GM21447 (cell line): Measurements from ENCODE around the gene CAPN15.

Experiments
- ATAC-seq: cut with Tn5 transposase; IDR thresholded peaks from one replicate; pipeline ENCODE4 v1.9.1; 2021; ENCODE audit not compliant: unreplicated experiment

CAPN15 gene

GRCh38 chr16:560204-560700 lies 32.7 kb downstream of the CAPN15 start, which contains the start of gene PRR35:
Gene PRR35, plus strand, starts transcription at chr16:560394. Its CDS starts 2,901 bp downstream, at chr16:563295.
- no peak for ATAC-seq

DNA sequence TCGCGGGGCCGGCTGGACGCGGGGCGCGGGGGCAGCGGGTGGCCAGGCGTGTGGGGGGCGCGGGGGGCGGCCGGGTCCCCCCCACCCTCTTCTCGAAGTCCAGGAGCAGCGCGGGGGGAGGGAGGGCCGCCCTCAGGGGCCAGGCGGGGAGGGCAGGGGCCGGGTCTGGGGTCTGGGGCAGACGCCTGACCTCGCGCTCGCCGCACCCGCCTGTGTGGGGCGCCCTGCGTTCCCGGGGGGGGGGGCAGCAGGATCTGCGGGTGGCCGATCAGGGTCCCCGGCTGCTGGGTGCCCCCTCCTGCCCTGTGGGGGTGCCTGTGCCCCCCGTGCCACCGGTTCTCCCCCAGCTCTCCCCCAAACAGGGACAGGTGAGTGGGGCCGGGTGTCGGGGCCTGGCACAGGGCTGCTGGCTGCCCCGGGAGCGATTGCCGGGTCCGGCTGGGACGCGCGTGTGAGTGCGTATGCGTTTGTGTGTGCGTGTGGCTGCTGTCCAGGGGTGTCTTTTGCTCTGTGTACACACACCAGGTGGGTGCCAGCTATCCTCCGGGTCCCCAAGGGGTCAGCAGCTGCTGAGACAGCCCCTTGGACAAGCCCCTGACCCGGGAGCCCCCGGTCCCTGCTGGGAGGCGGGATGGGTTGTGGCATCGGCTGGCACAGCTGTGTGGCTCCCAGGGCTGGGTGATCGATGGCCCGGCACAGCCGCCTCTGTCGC lies 33.3 kb downstream of the CAPN15 start:
- no peak for ATAC-seq

DNA sequence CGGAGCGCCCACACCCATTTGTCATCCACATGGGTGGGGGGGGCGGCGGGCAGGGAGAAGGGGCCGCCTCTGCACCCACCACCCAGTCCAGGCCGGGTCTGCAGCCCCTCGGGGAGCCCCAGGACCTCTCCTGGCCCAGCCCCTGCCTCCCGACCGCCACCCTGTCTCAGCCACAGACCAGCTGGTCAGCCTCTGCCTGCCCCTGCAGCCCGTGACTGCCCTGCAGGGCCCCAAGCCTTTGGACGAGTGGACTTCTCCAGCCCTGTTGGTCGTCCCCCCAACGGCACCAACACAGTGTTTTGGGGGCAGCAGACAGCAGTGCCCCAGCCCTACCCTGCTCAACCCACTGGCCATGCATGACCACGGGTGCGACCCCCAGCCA lies 33.9 kb downstream of the CAPN15 start:
- no peak for ATAC-seq

DNA sequence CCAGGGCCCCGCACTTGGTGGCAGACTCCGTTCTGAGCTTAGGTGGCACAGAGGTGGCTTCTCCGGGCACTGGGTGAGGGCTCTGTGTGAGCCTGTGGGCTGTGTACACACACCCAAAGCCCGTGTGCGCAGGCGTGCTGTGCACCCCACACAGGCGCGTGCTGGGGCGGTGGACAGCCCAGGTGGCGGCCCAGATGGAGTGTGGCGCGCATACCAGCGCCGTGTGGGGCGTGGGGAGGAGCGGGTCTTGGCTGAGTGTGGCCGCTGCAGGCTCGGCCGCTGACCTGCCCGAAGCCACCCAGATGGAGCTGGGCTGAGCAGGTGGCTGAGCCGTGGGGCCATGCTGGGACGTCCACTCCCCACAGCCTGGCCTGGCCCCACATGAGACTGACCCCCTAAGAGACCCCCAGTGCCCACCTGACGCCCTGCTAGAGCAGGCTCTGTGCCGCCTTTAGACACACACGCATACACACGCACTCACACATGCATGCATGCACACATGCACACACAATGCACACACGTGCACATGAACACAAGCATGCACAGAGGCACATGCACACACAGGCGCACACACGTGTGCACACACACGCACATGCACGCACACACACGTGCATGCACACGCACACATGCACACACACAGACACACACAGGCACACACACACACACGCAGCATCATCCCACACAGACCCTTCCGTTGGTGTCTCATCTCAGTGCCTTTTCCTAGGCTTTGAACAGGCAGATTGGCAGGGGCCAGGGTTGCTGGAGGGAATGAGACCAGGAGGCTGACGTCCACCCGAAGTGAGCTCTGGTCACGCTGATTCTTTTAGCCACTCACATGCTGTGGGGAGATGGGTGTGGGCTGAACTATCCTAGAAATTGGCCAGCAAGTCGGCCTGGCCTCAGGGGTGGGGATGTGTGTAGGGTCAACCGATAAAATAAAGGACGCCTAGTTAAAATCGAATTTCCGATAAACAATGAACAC lies 34.7 kb downstream of the CAPN15 start:
- ATAC-seq, result no peak

DNA sequence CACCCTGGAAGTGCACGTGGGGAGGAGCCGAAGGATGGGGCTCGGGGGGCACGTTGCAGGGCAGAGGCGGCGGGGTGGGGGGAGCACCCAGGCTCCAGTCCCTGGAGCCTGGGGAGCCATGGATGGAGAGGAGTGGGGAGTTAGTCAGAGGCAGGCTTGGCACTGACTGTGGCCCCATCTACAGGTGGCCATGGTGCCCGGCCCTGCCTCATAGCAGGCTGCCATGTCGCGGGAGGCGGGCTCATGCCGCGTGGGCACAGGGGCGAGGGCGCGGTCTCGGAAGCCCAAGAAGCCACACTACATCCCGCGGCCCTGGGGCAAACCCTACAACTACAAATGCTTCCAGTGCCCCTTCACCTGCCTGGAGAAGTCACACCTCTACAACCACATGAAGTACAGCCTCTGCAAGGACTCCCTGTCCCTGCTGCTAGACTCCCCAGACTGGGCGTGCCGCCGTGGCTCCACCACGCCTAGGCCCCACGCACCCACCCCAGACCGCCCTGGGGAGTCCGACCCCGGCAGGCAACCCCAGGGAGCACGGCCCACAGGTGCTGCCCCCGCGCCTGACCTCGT lies 35.6 kb downstream of the CAPN15 start:
- no peak for ATAC-seq

- no peak for ATAC-seq
These were observed 37.3 kb downstream of the CAPN15 start for GRCh38 chr16:564690-565418.

GRCh38 chr16:565419-566330 lies 38.2 kb downstream of the CAPN15 start:
- no peak for ATAC-seq

DNA sequence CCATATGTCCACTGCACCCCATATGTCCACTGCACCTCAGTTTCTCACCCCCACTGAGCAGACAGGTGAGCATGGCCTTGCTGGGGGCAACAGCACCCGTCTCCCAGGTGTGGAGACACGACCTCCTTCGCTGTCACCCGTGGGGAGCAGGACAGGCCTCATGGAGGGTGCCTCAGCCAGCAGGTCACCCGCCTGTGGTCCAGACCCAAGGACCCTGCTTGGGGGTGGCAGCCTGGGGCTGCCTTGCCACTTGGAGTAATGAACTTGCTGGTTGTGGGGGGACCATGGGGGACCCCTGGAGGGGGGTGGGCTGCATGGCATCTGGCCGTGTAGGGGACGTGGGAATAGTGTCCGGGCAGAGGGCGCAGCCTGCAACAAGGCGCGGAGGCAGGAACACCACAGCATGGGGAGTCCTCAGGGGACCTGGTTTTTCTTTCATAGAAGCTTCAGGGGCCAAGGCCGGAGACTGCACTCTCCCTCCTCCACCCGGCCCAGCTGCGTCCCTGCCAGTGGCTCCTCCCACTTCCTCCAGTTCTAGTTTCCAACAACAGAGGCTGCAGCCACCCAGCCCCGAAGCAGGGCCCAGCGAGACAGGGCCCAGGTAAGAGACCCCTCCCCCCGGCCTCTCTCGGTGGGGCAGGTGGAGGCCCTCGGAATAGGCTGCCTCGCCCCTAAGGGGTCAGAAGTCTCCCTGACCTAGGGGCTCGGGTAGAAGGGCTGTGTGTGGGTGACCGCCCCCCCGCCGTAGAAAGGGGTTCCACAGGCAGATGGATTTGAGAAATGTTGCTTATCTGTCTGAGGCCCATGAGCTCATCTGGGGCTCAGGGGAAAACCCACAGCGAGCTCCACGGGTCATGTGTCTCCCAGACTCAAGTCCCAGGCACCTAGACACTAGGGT lies 39.2 kb downstream of the CAPN15 start, which contains the start of gene NHLRC4:
TSS of gene NHLRC4 (plus strand) at position 531 of the 898 bp plus-strand sequence. CDS start 1,043 bp downstream, outside the sequence.
- ATAC-seq, result peak; percentile 68

GRCh38 chr16:567373-568256 lies 40.1 kb downstream of the CAPN15 start:
- ATAC-seq, result no peak

GRCh38 chr16:568401-569258 lies 41.1 kb downstream of the CAPN15 start:
- ATAC-seq, result no peak

DNA sequence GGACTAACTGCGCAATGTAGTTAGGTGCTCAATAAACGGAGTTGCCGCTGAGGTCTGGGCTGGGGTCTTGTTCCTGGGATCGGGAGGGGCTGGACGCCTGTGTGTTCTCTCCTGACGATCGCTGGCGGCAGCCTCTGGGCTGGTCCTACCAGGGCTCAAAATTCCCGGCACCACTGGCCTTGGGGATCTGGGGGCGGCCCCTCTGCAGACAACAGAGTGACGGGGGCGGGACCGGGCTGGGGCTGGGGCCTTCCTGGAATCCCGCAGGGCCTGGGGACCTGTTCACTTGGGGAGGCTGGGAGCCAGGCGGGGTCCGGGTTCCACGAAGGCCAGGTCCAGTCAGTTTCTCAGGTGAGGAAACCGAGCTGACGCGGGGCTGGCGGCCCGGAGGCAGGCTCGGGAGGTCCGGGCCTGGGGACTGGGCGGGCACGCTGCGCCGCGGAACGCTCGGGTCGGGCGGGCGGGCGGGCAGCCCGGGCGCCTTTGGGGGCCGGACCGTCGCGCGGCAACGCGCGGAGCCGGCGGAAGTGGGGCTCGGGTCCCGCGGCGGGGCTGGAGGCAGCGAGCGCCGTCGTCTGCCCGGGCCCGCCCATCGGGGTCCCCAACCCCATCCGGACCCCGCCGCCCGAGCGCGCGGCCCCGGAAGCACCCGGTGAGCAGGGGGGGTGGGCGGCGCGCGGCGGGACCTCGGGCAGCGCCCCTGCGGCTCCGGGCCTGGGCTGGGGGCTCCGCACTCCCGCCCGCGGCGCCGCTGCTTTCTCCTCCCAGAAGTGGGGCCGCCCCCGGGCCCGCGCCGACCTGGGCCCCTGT lies 42.1 kb downstream of the CAPN15 start, which contains the start of gene PIGQ:
TSS of gene PIGQ (plus strand) at position 524 of the 810 bp plus-strand sequence. CDS start 4,107 bp downstream, outside the sequence.
- ATAC-seq, result peak; percentile 42

DNA sequence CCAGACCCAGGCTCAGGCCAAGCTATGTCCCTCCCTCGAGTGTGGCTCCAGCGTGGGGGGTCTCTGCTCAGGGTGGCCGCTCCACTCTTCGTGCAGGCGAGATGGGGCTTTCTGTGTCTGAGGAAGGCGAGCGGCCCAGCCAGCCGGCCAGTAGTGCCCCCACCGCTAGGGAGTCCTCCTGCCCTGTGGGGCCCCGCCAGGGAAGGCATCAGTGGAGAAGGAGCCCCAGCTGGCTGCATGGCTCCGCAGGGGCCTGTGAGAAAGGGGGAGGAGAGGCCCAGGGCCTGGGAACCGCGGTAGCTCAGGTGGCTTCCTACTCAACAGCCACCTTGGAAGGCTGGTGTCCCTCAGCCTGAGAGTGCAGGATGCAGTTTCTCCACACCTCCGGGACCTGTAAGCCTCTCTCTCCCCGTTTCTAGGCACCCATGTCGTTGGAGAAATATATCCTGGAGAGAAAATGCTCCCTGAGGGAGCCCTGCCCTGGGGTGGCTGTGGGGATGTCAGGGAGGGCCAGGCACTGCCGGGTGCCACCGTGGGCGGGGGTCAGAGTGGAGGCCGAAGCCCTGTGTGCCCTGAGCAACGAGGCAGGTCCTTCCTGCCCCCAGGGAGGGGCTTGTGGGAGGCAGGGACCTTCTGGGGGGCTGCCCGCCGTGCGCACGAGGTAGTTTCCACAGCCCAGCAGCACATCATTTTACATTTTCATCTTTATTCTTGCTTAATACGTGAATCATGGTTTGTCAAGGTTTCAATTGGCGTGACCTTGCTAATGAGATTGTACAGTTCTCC lies 45.5 kb downstream of the CAPN15 start:
- ATAC-seq, result no peak

GRCh38 chr16:574021-574760 lies 46.7 kb downstream of the CAPN15 start:
- no peak for ATAC-seq
